HFF-Myc (cell line): ENCODE results near the gene HEBP2.

ENCODE experiments used
- DNase-seq: peaks from one replicate; pipeline ENCODE4 v3.0.0-alpha.2; 2011; ENCODE audit warnings: low read depth; ENCODE audit errors: extremely low read depth
- H3K4me3 ChIP-seq: replicated peaks from 2 replicates; pipeline ENCODE4 v1.5.1; 2011; ENCODE audit warnings: low read depth, mild to moderate bottlenecking, control low read depth, low read length
- CTCF ChIP-seq: IDR thresholded peaks from 2 replicates; pipeline ENCODE4 v1.5.1; 2012; ENCODE audit warnings: mild to moderate bottlenecking, low read depth, low read length, control low read depth; ENCODE audit errors: missing control alignments

The HEBP2 gene

GRCh38 chr6:138451043-138451442 is 47.0 kb downstream of the HEBP2 start:
- TF ChIP-seq CTCF = no peak
- H3K4me3 ChIP-seq = no peak overlapping the region
- no peak for DNase-seq

DNA sequence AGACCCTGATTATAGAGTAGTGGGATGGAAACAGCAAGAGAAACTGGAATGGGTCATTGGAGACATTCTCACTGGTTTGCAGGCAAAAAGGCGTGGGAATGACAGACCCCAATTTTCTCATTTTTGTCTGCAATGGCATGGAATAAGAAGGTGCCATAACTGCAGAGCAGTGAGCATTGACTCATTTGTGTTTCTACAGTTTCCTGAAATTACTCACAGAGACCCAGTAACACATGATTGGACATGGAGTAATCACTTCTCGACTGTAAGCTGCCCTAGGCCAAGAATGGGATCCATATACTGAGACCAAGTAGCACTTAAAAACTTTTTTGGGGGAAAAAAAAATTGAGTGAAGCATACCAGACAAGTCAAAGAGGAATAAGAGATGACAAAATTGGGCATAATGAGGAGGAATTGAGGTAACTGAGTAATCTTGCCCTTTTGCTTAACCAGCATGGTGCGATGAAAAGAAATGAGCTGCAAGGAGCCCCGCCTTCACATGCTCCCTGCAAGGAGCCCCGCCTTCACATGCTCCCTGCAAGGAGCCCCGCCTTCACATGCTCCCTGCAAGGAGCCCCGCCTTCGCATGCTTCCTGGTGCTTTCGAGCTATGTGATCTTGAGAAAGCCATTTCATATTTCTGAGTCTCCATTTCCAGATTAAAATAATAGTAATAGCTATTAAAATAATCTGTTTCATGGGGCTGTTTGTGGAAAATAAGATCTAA is 51.1 kb downstream of the HEBP2 start:
- TF ChIP-seq CTCF = no peak
- no peak overlapping the region for H3K4me3 ChIP-seq
- DNase-seq = no peak

- no peak overlapping the region for H3K4me3 ChIP-seq
- DNase-seq = no peak
- no peak for TF ChIP-seq CTCF
Observed at GRCh38 chr6:138455746-138456400, 51.9 kb downstream of the HEBP2 start.

- DNase-seq = no peak
- H3K4me3 ChIP-seq = no peak overlapping the region
- TF ChIP-seq CTCF = no peak
Observed at GRCh38 chr6:138456401-138456790, 52.4 kb downstream of the HEBP2 start.

DNA sequence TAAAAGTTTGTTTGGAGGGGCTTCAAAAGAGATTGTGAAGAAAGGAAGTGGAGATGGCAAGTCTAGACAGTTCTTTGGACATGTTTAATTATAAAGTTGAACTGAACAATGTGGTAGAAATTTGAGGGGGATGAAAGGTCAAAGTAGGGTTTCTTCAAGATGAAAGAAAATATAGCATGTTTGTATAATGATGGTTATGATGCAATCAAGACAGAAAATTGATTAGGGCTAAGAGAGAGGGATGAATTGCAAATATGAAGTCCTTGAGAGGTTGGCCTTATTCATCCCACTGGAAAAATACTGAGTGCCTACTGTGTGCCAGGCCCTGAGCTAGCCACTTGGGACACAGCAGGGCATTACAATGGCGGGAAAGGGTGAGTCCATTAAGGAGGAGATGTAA is 57.6 kb downstream of the HEBP2 start:
- no peak overlapping the region for H3K4me3 ChIP-seq
- no peak for DNase-seq
- TF ChIP-seq CTCF = no peak

DNA sequence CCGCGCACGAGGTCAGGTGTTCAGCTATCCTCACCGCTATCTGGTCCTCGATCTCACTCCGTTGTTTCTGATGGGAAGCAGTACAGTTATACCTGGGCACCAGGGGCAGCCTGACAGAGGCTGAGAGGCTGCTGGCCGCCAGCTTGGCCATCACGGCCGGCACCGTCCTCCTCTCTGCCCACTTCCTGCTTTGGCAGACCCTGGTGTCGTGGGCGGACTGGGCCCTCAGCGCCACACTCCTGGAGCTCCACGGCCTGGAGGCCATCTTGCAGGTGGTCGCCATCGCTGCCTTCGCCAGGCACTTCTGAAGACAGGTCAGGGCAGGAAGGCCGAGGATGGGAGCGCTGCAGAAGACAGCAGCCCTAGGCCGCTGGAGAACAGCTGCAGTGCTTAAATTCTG is 60.1 kb downstream of the HEBP2 start:
- TF ChIP-seq CTCF = no peak
- no peak for DNase-seq
- no peak overlapping the region for H3K4me3 ChIP-seq
